Activated CD4-positive, alpha-beta T cell treated with anti-CD3 and anti-CD28 coated beads for 4 hours (primary cell): ENCODE results near the gene CDRT15L2.
"Not testable (repeated sequence)": the region's sequence is repeated elsewhere in the genome, so short reads cannot be mapped to it uniquely, and the experiment has no call there.

Experiments
- DNase-seq, 2 donors: peaks; one replicate each; pipeline ENCODE4 v3.0.0-alpha.2; 2020

CDRT15L2 gene

GRCh38 chr17:20583891-20584577, 4.5 kb downstream of the CDRT15L2 start:
- DNase-seq = not testable (repeated sequence)

- DNase-seq = not testable (repeated sequence)
Measured at GRCh38 chr17:20588744-20589453, 9.4 kb downstream of the CDRT15L2 start.

GRCh38 chr17:20589454-20589810, 9.9 kb downstream of the CDRT15L2 start:
- not testable (repeated sequence) for DNase-seq

- not testable (repeated sequence) for DNase-seq
Measured at GRCh38 chr17:20591040-20591439, 11.5 kb downstream of the CDRT15L2 start.

- not testable (repeated sequence) for DNase-seq
Measured at GRCh38 chr17:20605568-20605967, 26.0 kb downstream of the CDRT15L2 start.

GRCh38 chr17:20609490-20609889, 30.0 kb downstream of the CDRT15L2 start:
- not testable (repeated sequence) for DNase-seq

- no peak for DNase-seq
Measured at GRCh38 chr17:20611309-20611708, 31.8 kb downstream of the CDRT15L2 start.

GRCh38 chr17:20612635-20613034, 33.1 kb downstream of the CDRT15L2 start:
- no peak for DNase-seq

- no peak for DNase-seq
Measured at GRCh38 chr17:20613248-20613647, 33.7 kb downstream of the CDRT15L2 start.

GRCh38 chr17:20613905-20614304, 34.4 kb downstream of the CDRT15L2 start:
- no peak for DNase-seq

GRCh38 chr17:20615461-20615860, 35.9 kb downstream of the CDRT15L2 start:
- DNase-seq = not testable (repeated sequence)
